GM13976 (cell line): ENCODE data around the gene HSPB2.

Source experiments
- DNase-seq: peaks from one replicate; pipeline ENCODE4 v3.0.0; 2012; ENCODE audit warnings: low spot score
- in situ Hi-C: fragments of 300-500 bp; cut with MboI; formaldehyde crosslinking; loops from one replicate; pipeline ENCODE4 v1.12.0; 2022; ENCODE audit warnings: low sequenced_read_pairs, mixed read lengths, inconsistent platforms; ENCODE audit not compliant: unreplicated experiment
- TF ChIP-seq, protein P1 (sequence below): IDR thresholded peaks from 2 replicates; pipeline ENCODE4 v1.5.1; 2012; ENCODE audit warnings: borderline replicate concordance, mild to moderate bottlenecking; ENCODE audit not compliant: insufficient read depth; ENCODE audit errors: extremely low read depth, missing control alignments, control extremely low read depth

HSPB2 gene

DNA sequence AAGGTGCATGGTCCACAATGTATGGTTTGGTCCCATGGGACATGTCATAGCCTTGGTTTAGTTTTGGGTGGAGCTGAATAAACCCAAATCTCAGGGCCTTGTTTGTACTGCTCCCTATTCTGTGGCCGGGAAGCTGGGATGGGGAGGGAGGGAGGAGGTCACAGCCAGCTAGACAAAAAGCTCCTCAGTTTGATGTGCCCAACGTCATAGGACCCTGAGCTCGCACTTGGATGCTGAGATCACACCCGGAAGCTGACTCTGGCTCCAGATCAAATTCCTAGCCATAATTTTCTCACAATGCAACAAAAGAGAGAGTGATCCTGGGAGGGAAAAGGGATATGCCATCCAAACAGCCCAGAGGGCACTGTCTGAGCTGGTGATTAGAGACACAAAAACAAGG is 1.5 kb downstream of the HSPB2 start:
- TF ChIP-seq, protein P1, sequence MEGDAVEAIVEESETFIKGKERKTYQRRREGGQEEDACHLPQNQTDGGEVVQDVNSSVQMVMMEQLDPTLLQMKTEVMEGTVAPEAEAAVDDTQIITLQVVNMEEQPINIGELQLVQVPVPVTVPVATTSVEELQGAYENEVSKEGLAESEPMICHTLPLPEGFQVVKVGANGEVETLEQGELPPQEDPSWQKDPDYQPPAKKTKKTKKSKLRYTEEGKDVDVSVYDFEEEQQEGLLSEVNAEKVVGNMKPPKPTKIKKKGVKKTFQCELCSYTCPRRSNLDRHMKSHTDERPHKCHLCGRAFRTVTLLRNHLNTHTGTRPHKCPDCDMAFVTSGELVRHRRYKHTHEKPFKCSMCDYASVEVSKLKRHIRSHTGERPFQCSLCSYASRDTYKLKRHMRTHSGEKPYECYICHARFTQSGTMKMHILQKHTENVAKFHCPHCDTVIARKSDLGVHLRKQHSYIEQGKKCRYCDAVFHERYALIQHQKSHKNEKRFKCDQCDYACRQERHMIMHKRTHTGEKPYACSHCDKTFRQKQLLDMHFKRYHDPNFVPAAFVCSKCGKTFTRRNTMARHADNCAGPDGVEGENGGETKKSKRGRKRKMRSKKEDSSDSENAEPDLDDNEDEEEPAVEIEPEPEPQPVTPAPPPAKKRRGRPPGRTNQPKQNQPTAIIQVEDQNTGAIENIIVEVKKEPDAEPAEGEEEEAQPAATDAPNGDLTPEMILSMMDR, result no peak
- in situ Hi-C loops, result no loop called here
- no peak for DNase-seq

- DNase-seq, result no peak
- TF ChIP-seq, protein P1, result no peak
- in situ Hi-C loops, result no loop called here
Measured at GRCh38 chr11:111916768-111917167, 4.2 kb downstream of the HSPB2 start.

DNA sequence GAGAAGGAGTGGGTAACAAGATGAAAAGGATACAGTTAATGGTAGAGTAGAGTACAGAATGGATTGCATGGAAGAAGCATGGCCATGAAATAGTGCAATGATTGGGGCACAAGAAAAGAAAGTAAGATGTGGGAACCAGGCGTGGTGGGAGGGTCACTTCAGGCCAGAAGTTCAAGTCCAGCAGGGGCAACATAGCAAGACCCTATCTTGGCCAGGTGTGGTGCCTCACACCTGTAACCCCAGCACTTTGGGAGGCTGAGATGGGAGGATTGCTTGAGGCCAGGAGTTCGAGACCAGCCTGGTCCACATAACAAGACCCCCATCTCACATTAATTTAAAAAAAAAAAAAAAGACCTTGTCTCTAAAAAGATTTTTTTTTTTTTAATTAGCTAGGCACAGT is 4.8 kb downstream of the HSPB2 start:
- TF ChIP-seq, protein P1, result no peak
- in situ Hi-C loops, result no loop called here
- DNase-seq, result no peak

- no peak for DNase-seq
- TF ChIP-seq, protein P1, result no peak
- in situ Hi-C loops, result no loop called here
Measured at GRCh38 chr11:111917788-111918187, 5.3 kb downstream of the HSPB2 start.

- in situ Hi-C loops, result no loop called here
- no peak for DNase-seq
- TF ChIP-seq, protein P1, result no peak
Measured at GRCh38 chr11:111918390-111919256, 6.1 kb downstream of the HSPB2 start, which contains the start of gene C11orf52. Gene C11orf52 (plus strand): TSS chr11:111918913. CDS start chr11:111918973, 60 bp downstream.

DNA sequence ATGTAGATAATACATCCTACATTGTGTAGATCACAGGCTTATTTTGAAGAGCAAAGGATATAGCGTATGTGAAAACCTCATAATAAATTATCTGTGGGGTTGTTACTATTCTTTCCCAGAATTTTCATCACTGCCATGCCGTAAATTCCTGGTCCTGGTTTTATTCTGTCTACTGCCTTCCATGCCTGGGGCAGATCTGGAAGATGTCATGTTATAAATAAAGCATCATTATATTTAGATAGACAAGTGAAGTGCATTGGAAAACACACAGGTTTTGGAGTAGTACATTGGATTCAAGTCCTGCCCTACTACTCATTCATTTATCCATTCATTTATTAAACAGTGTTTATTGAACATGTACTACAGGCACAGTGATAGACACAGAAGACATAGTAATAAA is 8.4 kb downstream of the HSPB2 start:
- in situ Hi-C loops, result no loop called here
- DNase-seq, result no peak
- TF ChIP-seq, protein P1, result no peak
